Measurements from ENCODE around the gene MAPK1IP1L. TPM values are rescaled to one million over a fixed set of nuclear protein-coding genes. Genes with fewer than 3 reads are reported as not detected.
A peak's percentile ranks its signal among the peaks of the same experiment; 100 is the strongest.

Gene MAPK1IP1L
- total and polyA plus RNA-seq, 2 of the 8 experiments (the other 6 are each of a cell fraction or from before 2014, with no cell fraction given): 111 to 228 TPM

DNA sequence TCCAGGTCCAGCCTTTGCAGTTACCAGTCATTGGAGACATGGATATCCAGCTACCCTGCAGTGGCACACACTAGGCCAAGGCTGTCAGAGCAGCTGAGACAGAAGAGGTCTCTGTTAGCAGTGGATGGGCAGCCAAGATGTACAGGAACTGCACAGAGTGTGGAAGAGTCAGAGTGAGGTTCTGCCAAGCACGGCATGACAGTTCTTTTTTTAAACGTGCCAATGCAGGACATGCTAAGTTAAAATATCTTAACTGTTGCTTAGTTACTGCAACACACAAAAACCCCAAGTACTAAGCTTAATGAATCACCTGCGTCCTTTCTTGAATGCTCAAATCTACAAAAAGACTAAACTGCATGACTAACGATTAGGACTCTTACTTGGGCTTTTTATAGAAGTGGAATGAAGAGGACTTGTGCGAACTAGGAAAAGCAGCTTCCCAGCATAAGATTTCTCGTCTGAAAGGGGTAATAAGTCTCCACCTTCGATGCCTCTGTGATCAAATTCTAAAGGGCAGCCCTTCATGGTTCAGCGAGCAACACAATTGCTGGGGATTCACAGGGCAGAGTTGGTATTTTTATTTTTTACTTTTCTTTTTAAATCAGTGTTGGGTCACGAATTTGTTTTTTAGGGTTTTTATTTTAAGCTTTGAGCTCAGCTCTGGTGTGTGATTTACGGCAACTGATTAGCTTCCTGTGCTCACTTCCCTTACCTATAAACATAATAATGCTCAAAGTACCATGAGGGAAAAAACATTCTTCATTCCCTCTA lies 20.6 kb downstream of the MAPK1IP1L start:
- Histone ChIP-seq H3K79me1 (ENCODE audit: low read depth, low read length) (no peaks in the 10 kb centered on the region), H2BK120ac (replicated peaks; ENCODE audit: low read depth, low read length) (no peak overlapping the region), H3K27me3 (replicated peaks in 1 of 4; ENCODE audit: control insufficient read depth in 3 of 4, extremely low read depth in 1 of 4, insufficient read depth in 3 of 4, low read length in 3 of 4) (peaks cover 0 to 1% (median 0%) of the 10 kb centered on the region in 4 experiments; a peak in 1 of 7 replicates), H3K23me2 (ENCODE audit: low read depth, low read length) (no peaks in the 10 kb centered on the region; the same call in 1 of the 2 replicates), H2BK20ac (ENCODE audit: low read length) (no peak overlapping the region), H2BK15ac (ENCODE audit: low read length) (no peak overlapping the region), H3K9ac (replicated peaks in 1 of 4; ENCODE audit: extremely low read depth in 1 of 4, low read depth in 3 of 4, low read length in 3 of 4) (no peak overlapping the region), H3K18ac (ENCODE audit: extremely low read depth, low read length) (no peak overlapping the region), H2BK12ac (ENCODE audit: low read depth, low read length) (no peak overlapping the region), H3K4ac (replicated peaks; ENCODE audit: insufficient read length, low read depth, low read length) (no peak overlapping the region), H4K5ac (ENCODE audit: insufficient read length, low read depth, low read length) (no peak overlapping the region), H4K20me1 (replicated peaks in 1 of 2; ENCODE audit: control insufficient read depth in 1 of 2, insufficient read depth in 2 of 2, low read length in 2 of 2) (no peaks in the 10 kb centered on the region), H4K8ac (ENCODE audit: extremely low read depth, insufficient read depth, low read length) (0 out of 2 replicates have a peak overlapping the region, but pooled peaks have one; percentile 7), H3K36me3 (ENCODE audit: control insufficient read depth in 2 of 4, insufficient read depth in 4 of 4, low read length in 3 of 4) (0 out of 8 replicates have a peak, but pooled peaks cover 0 to 2% (median 0%) of the 10 kb centered on the region in 4 experiments), H3K9me3 (ENCODE audit: insufficient read depth in 2 of 2, low read depth in 1 of 2, low read length in 1 of 2) (no peaks in the 10 kb centered on the region), H4K91ac (replicated peaks; ENCODE audit: insufficient read length, low read length) (no peak overlapping the region), H3K4me2 (ENCODE audit: insufficient read depth in 1 of 2, low read depth in 2 of 2, low read length in 2 of 2) (no peak overlapping the region), H3K4me1 (replicated peaks in 1 of 4; ENCODE audit: control insufficient read depth in 3 of 4, insufficient read depth in 4 of 4, low read length in 3 of 4) (peaks cover 0 to 4% (median 1%) of the 10 kb centered on the region in 4 experiments; a peak in 4 of 7 replicates), H2BK5ac (ENCODE audit: low read depth, low read length) (no peak overlapping the region), H3K4me3 (ENCODE audit: extremely low read depth in 1 of 4, insufficient read depth in 2 of 4, low read depth in 3 of 4, low read length in 4 of 4) (no peak overlapping the region), H3K27ac (ENCODE audit: low read depth, low read length) (no peak overlapping the region), H3K56ac (replicated peaks; ENCODE audit: insufficient read length, low read depth, low read length) (no peak overlapping the region), H3K23ac (ENCODE audit: insufficient read length) (no peak overlapping the region), H2AK5ac (ENCODE audit: low read depth, low read length) (no peak overlapping the region), H3K14ac (ENCODE audit: insufficient read length) (no peak overlapping the region), H2AFZ (ENCODE audit: low read length) (no peak overlapping the region), H3K79me2 (ENCODE audit: control insufficient read depth in 1 of 2, insufficient read depth in 2 of 2, low read length in 2 of 2) (no peaks in the 10 kb centered on the region)
- WGBS, 2 experiments (ENCODE audit: extremely low coverage in 1 of 2, insufficient coverage in 1 of 2, insufficient read length in 1 of 2, insufficient replicate concordance in 2 of 2, low coverage in 1 of 2, low lambda C conversion rate in 2 of 2, missing lambda C conversion rate in 1 of 2): 80% methylated on average over 10 of the region's 10 CpGs; no CpG with 5 or more reads in 1 of the 2 experiments
- DNase-seq (ENCODE audit: low read depth in 1 of 2, low spot score in 2 of 2) (no peak), FAIRE-seq (no peak)
- TF ChIP-seq TEAD4 (IDR thresholded peaks at IDR 0.05; ENCODE audit: low read depth, low read length) (no peak), TAF1 (IDR thresholded peaks at IDR 0.05; ENCODE audit: low read depth, low read length) (no peak), CTBP2 (IDR thresholded peaks at IDR 0.05; ENCODE audit: borderline replicate concordance, insufficient read depth, insufficient read length, low read length) (no peak), EGR1 (IDR thresholded peaks at IDR 0.05; ENCODE audit: borderline replicate concordance, low read depth, low read length) (no peak), SAP30 (IDR thresholded peaks at IDR 0.05; ENCODE audit: insufficient read depth, insufficient replicate concordance, low read length) (no peak), HDAC6 (IDR thresholded peaks at IDR 0.05; ENCODE audit: low read depth, low read length) (no peak), POU5F1 (IDR thresholded peaks at IDR 0.05; ENCODE audit: low read depth, low read length) (no peak), SIX5 (IDR thresholded peaks at IDR 0.05; ENCODE audit: low read depth, low read length) (no peak)
- TF ChIP-seq, protein P1, sequence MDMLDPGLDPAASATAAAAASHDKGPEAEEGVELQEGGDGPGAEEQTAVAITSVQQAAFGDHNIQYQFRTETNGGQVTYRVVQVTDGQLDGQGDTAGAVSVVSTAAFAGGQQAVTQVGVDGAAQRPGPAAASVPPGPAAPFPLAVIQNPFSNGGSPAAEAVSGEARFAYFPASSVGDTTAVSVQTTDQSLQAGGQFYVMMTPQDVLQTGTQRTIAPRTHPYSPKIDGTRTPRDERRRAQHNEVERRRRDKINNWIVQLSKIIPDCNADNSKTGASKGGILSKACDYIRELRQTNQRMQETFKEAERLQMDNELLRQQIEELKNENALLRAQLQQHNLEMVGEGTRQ (IDR thresholded peaks at IDR 0.05; ENCODE audit: low read length): no peak
- POLR2A ChIA-PET (ENCODE audit: partially characterized antibody): interaction anchor here (0.6 to 3.2 kb wide), 11 partner anchors 11 to 170 kb away, joined by 3 to 18 read pairs (median 4); partner anchors contain the start of genes LGALS3 and MAPK1IP1L
- CTCF ChIA-PET (ENCODE audit: partially characterized antibody): interaction anchor here (0.7 to 2.1 kb wide), 7 partner anchors 9 to 85 kb away, joined by 3 to 6 read pairs (median 3); partner anchors contain the start of gene MAPK1IP1L

All from H1 (cell line).